PC-3 (cell line): ENCODE data around the gene CHRNB4.

Experiments used
- CTCF ChIP-seq: fragments of 300-600 bp; sonication (generic); conservative IDR thresholded peaks from 2 replicates; pipeline ENCODE4 v1.5.1; 2017; ENCODE audit warnings: antibody characterized with exemption, low read depth, mild to moderate bottlenecking, low read length
- EZH2 ChIP-seq: fragments of 300-600 bp; sonication (generic); IDR thresholded peaks from one replicate; pipeline ENCODE4 v1.6.1; 2017; ENCODE audit warnings: antibody characterized with exemption, mild to moderate bottlenecking, low read length; ENCODE audit not compliant: unreplicated experiment

GRCh38 chr15:78620527-78621421 lies 20.2 kb downstream of the CHRNB4 start, which contains the start of gene CHRNA3:
- TF ChIP-seq CTCF (no peak), EZH2 (peak; percentile 33)
